Prostate gland (tissue), 2 donors: ENCODE measurements around the gene ARMC6. TPM values are rescaled to one million over a fixed set of nuclear protein-coding genes. Genes with fewer than 3 reads are reported as not detected.

Experiments used
- DNase-seq: peaks from one replicate; pipeline ENCODE4 v3.0.0-alpha.2; 2019; ENCODE audit warnings: low spot score
- H3K27ac ChIP-seq, 2 donors: fragments of 200-600 bp; sonication (generic); 2 replicates each; pipeline ENCODE4 v1.5.1; 2017 to 2019
- H3K27me3 ChIP-seq: fragments of 200-600 bp; sonication (generic); replicated peaks from 2 replicates; pipeline ENCODE4 v1.5.1; 2019; ENCODE audit not compliant: insufficient read depth
- H3K36me3 ChIP-seq, 2 donors: fragments of 200-600 bp; sonication (generic); 1 replicate in 1 of 2; 2 replicates in 1 of 2; pipeline versions ENCODE4 v1.5.1 to v1.8.1; 2017 to 2019
- H3K4me1 ChIP-seq: fragments of 200-600 bp; sonication (generic); replicated peaks from 2 replicates; pipeline ENCODE4 v1.5.1; 2019
- H3K4me3 ChIP-seq, 2 donors: fragments of 200-600 bp; sonication (generic); 2 replicates each; pipeline ENCODE4 v1.5.1; 2017 to 2019
- H3K9me3 ChIP-seq: fragments of 200-600 bp; sonication (generic); 2 replicates; pipeline ENCODE4 v1.5.1; 2017
- CTCF ChIP-seq, 4 experiments: fragments of 200-600 bp in 2 of 4; fragments of 450-650 bp in 2 of 4; sonication (generic) in 2 of 4; IDR thresholded peaks; 1 replicate in 3 of 4; 2 replicates in 1 of 4; pipeline ENCODE4 v1.5.1; 2016 to 2019; ENCODE audit warnings: antibody characterized with exemption in 4 of 4, mild to moderate bottlenecking in 2 of 4, moderate library complexity in 2 of 4
- POLR2A ChIP-seq: fragments of 450-650 bp; IDR thresholded peaks from one replicate; pipeline ENCODE4 v1.6.1; 2016; ENCODE audit warnings: antibody characterized with exemption, mild to moderate bottlenecking
- POLR2AphosphoS5 ChIP-seq: sonication (generic); formaldehyde crosslinking; IDR thresholded peaks from one replicate; pipeline ENCODE4 v1.6.1; 2017; ENCODE audit warnings: antibody characterized with exemption
- WGBS: methylation state at CpG from one replicate; pipeline ENCODE4 v1.1.5; 2018; 5-methylcytosine and 5-hydroxymethylcytosine counted together
- intact Hi-C: fragments of 100-400 bp; cut with DNase I; formaldehyde crosslinking; loops from one replicate; pipeline ENCODE4 v1.14.2; 2022
- total RNA-seq, 2 donors: library from RNA; depleted of rRNA; stranded (reverse); fragments of >200 nt; gene quantifications; one replicate each; pipeline ENCODE4 v1.1.0, GENCODE V29; 2016

ARMC6 gene
- total RNA-seq, 2 donors from 2014 or later = 36.1 to 43.3 TPM

GRCh38 chr19:19026299-19026971 is 7.0 kb upstream of the ARMC6 start:
- H3K9me3 ChIP-seq = no peaks in the 10 kb centered on the region
- intact Hi-C loops = no loop called here
- no peaks in the 10 kb centered on the region for H3K27me3 ChIP-seq
- DNase-seq = peak; percentile 88
- H3K4me3 ChIP-seq = no peak overlapping the region
- TF ChIP-seq POLR2AphosphoS5 (peak; percentile 84), CTCF (IDR thresholded peaks at IDR 0.05) (peak in 3 of 4 experiments; percentile 60 to 73 (median 62)), POLR2A (no peak)
- peaks cover 10% of the 10 kb centered on the region for H3K4me1 ChIP-seq
- H3K36me3 ChIP-seq = no peaks in the 10 kb centered on the region
- peak overlapping the region; percentile 76 to 84 for H3K27ac ChIP-seq
- WGBS = 34% methylated on average over 10 of the region's 10 CpGs

- Histone ChIP-seq H3K27me3 (no peaks in the 10 kb centered on the region), H3K27ac (peak overlapping the region; percentile 76 to 84), H3K36me3 (no peaks in the 10 kb centered on the region), H3K4me3 (no peak overlapping the region), H3K4me1 (peaks cover 10% of the 10 kb centered on the region), H3K9me3 (no peaks in the 10 kb centered on the region)
- DNase-seq = no peak
- WGBS = 88% methylated on average over 4 of the region's 4 CpGs
- intact Hi-C loops = no loop called here
- TF ChIP-seq POLR2AphosphoS5 = no peak
- TF ChIP-seq POLR2A = no peak
- no peak for TF ChIP-seq CTCF (IDR thresholded peaks at IDR 0.05)
Observed at GRCh38 chr19:19027228-19027627, 6.2 kb upstream of the ARMC6 start.

- Histone ChIP-seq H3K36me3 (no peaks in the 10 kb centered on the region), H3K4me3 (no peak overlapping the region), H3K27me3 (no peaks in the 10 kb centered on the region), H3K27ac (no peak overlapping the region), H3K4me1 (peaks cover 10% of the 10 kb centered on the region), H3K9me3 (no peaks in the 10 kb centered on the region)
- intact Hi-C loops = no loop called here
- TF ChIP-seq POLR2AphosphoS5 (no peak), POLR2A (no peak), CTCF (IDR thresholded peaks at IDR 0.05) (no peak)
- 89% methylated on average over 9 of the region's 9 CpGs for WGBS
- no peak for DNase-seq
Observed at GRCh38 chr19:19028526-19028925, 4.9 kb upstream of the ARMC6 start.

GRCh38 chr19:19031891-19032290 is 1.5 kb upstream of the ARMC6 start:
- WGBS = 69% methylated on average over 5 of the region's 5 CpGs
- H3K9me3 ChIP-seq = no peaks in the 10 kb centered on the region
- intact Hi-C loops = no loop called here

More at GRCh38 chr19:19031891-19032290, 1.5 kb upstream of the ARMC6 start:
- Histone ChIP-seq H3K27ac (no peak overlapping the region), H3K36me3 (no peaks in the 10 kb centered on the region), H3K4me3 (no peak overlapping the region), H3K27me3 (no peaks in the 10 kb centered on the region), H3K4me1 (peaks cover 9% of the 10 kb centered on the region)
- no peak for TF ChIP-seq CTCF (IDR thresholded peaks at IDR 0.05)
- no peak for TF ChIP-seq POLR2AphosphoS5
- TF ChIP-seq POLR2A = no peak
- no peak for DNase-seq
